K562 (cell line): ENCODE measurements around the gene TIMM22.

ENCODE experiments used
- BCL6 ChIP-seq: fragments of 250-450 bp; sonication (Bioruptor Pico); IDR thresholded peaks from 2 replicates; pipeline ENCODE4 v1.4.0; 2020
- BRCA1 ChIP-seq, 2 experiments: fragments of 450-650 bp in 1 of 2; sonication (generic) in 1 of 2; formaldehyde crosslinking in 1 of 2; IDR thresholded peaks; 2 replicates each; pipeline versions ENCODE4 v1.5.0 to v1.6.1; 2017 to 2020; ENCODE audit warnings: mild to moderate bottlenecking in 1 of 2, missing genetic modification reagents in 1 of 2
- ELF2 ChIP-seq: fragments of 250-450 bp; sonication (Bioruptor Pico); IDR thresholded peaks from 2 replicates; pipeline ENCODE4 v1.5.0; 2021; ENCODE audit warnings: mild to moderate bottlenecking
- PHB ChIP-seq: fragments of 250-450 bp; sonication (Bioruptor Pico); IDR thresholded peaks from 2 replicates; pipeline ENCODE4 v1.5.0; 2021
- POLR2A ChIP-seq: fragments of 450-650 bp; conservative IDR thresholded peaks from 2 replicates; pipeline ENCODE4 v1.6.1; 2016
- SP2 ChIP-seq: IDR thresholded peaks from 2 replicates; pipeline ENCODE4 v1.6.1; 2011; ENCODE audit warnings: mild to moderate bottlenecking, low read depth, low read length, moderate library complexity; ENCODE audit not compliant: poor library complexity, severe bottlenecking; ENCODE audit errors: extremely low read depth
- ZNF253 ChIP-seq: fragments of 250-450 bp; sonication (Bioruptor Pico); conservative IDR thresholded peaks from 2 replicates; pipeline ENCODE4 v1.6.1; 2021; ENCODE audit warnings: mild to moderate bottlenecking
- ZNF274 ChIP-seq: IDR thresholded peaks from 2 replicates; pipeline ENCODE4 v1.6.1; 2011; ENCODE audit warnings: low read depth, mild to moderate bottlenecking, low read length, moderate library complexity, borderline replicate concordance
- ZNF76 ChIP-seq: fragments of 250-450 bp; sonication (Bioruptor Pico); IDR thresholded peaks from 2 replicates; pipeline ENCODE4 v1.4.0; 2020; ENCODE audit warnings: mild to moderate bottlenecking, moderate library complexity, borderline replicate concordance
- TF ChIP-seq, protein P1 (sequence below): fragments of 250-450 bp; sonication (Bioruptor Pico); IDR thresholded peaks from 2 replicates; pipeline ENCODE4 v1.4.0; 2020; ENCODE audit warnings: borderline replicate concordance
- TF ChIP-seq, protein P2 (sequence below): sonication (generic); formaldehyde crosslinking; IDR thresholded peaks from 2 replicates; pipeline ENCODE4 v1.5.0; 2020; ENCODE audit warnings: missing genetic modification reagents

DNA sequence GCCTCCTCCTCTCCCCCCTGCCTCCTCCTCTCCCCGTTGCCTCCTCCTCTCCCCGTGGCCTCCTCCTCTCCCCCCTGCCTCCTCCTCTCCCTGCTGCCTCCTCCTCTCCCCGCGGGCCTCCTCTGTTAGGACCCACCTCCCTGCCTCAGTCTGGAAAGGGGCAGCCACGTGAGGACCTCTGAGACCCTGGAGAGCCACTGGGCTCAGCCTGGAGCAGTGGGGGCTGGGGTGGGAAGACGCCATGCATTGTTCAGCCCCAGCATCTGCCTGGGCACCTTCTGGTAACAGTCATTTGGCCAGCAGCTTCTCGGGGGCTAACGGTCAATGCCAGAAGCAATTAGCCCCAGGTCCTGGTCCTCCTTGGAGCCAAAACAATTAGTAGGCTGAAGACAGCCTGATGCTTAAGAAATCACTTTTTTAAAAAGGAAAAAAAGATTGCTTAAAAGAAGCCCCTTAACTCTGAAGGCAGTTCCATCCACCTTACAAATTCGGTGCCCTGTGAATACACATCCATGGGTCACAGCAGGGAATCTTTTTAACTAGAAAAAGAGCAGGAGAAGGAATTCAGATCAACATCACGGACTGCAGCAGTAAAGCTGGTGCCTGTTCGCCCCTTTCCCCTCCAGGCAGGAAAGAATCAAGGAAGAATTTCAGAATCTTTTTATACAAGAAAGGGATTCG, 47.2 kb upstream of the TIMM22 start:
- TF ChIP-seq BCL6: no peak
- TF ChIP-seq ZNF274: no peak
- TF ChIP-seq PHB: no peak
- TF ChIP-seq BRCA1 (IDR thresholded peaks at IDR 0.05): no peak
- no peak for TF ChIP-seq BRCA1 (CRISPR knock-in tag; IDR thresholded peaks at IDR 0.05)
- TF ChIP-seq, protein P1, sequence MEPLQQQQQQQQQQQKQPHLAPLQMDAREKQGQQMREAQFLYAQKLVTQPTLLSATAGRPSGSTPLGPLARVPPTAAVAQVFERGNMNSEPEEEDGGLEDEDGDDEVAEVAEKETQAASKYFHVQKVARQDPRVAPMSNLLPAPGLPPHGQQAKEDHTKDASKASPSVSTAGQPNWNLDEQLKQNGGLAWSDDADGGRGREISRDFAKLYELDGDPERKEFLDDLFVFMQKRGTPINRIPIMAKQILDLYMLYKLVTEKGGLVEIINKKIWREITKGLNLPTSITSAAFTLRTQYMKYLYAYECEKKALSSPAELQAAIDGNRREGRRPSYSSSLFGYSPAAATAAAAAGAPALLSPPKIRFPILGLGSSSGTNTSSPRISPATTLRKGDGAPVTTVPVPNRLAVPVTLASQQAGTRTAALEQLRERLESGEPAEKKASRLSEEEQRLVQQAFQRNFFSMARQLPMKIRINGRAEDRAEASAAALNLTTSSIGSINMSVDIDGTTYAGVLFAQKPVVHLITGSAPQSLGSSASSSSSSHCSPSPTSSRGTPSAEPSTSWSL (CRISPR knock-in tag): no peak
- TF ChIP-seq ZNF253 (CRISPR knock-in tag): no peak
- no peak for TF ChIP-seq SP2
- no peak for TF ChIP-seq ZNF76
- TF ChIP-seq ELF2 (CRISPR knock-in tag): no peak
- TF ChIP-seq POLR2A: no peak
- TF ChIP-seq, protein P2, sequence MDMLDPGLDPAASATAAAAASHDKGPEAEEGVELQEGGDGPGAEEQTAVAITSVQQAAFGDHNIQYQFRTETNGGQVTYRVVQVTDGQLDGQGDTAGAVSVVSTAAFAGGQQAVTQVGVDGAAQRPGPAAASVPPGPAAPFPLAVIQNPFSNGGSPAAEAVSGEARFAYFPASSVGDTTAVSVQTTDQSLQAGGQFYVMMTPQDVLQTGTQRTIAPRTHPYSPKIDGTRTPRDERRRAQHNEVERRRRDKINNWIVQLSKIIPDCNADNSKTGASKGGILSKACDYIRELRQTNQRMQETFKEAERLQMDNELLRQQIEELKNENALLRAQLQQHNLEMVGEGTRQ (CRISPR knock-in tag): no peak
